WTC11 (cell line): ENCODE results near the gene IGSF9. TPM values are rescaled to one million over a fixed set of nuclear protein-coding genes. Genes with fewer than 3 reads are reported as not detected.
"Not testable (repeated sequence)": the region's sequence is repeated elsewhere in the genome, so short reads cannot be mapped to it uniquely, and the experiment has no call there.

ENCODE experiments used
- ATAC-seq: fragments of 200-7000 bp; cut with Tn5 transposase; 2 replicates; pipeline ENCODE4 v1.10.0; 2021; ENCODE audit warnings: mild to moderate bottlenecking, moderate library complexity
- CTCF ChIA-PET: fragments of 300-600 bp; sonication (Branson Sonifier 250); formaldehyde crosslinking; loops from one replicate; lab custom pipeline; 2021; ENCODE audit warnings: antibody characterized with exemption; lab: Charles Lee
- POLR2A ChIA-PET: fragments of 350-600 bp; sonication (Branson Sonifier 250); formaldehyde crosslinking; loops from one replicate; lab custom pipeline; 2021; ENCODE audit warnings: antibody characterized with exemption; lab: Charles Lee
- DNase-seq: peaks from one replicate; pipeline ENCODE4 v3.0.0; 2021; ENCODE audit warnings: low spot score
- H3K27ac Mint-ChIP-seq: 2 replicates; pipeline ENCODE4 v1.8.0; 2021; ENCODE audit warnings: mixed read lengths
- H3K27me3 Mint-ChIP-seq: 2 replicates; pipeline ENCODE4 v1.8.0; 2021; ENCODE audit warnings: low read depth, mild to moderate bottlenecking, moderate library complexity, mixed read lengths
- H3K36me3 Mint-ChIP-seq: 2 replicates; pipeline ENCODE4 v1.8.0; 2021; ENCODE audit warnings: mixed read lengths
- H3K4me1 Mint-ChIP-seq: 2 replicates; pipeline ENCODE4 v1.8.0; 2022; ENCODE audit warnings: mixed read lengths
- H3K4me3 Mint-ChIP-seq: 2 replicates; pipeline ENCODE4 v1.8.0; 2021; ENCODE audit warnings: mild to moderate bottlenecking, moderate library complexity, mixed read lengths
- H3K9me3 Mint-ChIP-seq: 2 replicates; pipeline ENCODE4 v1.8.0; 2021; ENCODE audit warnings: mixed read lengths
- ATF1 ChIP-seq: sonication (generic); formaldehyde crosslinking; IDR thresholded peaks from 2 replicates; pipeline ENCODE4 v1.8.1; 2023; ENCODE audit warnings: mild to moderate bottlenecking, moderate library complexity, missing genetic modification reagents
- CREB1 ChIP-seq: sonication (generic); formaldehyde crosslinking; IDR thresholded peaks from 2 replicates; pipeline ENCODE4 v1.8.0; 2023; ENCODE audit warnings: mild to moderate bottlenecking, missing genetic modification reagents
- ELF4 ChIP-seq: sonication (generic); formaldehyde crosslinking; IDR thresholded peaks from 2 replicates; pipeline ENCODE4 v1.8.1; 2022; ENCODE audit warnings: low read depth, mild to moderate bottlenecking, moderate library complexity, missing genetic modification reagents
- EMX1 ChIP-seq: fragments of 250-450 bp; sonication (Bioruptor Pico); IDR thresholded peaks from 2 replicates; pipeline ENCODE4 v1.8.0; 2021; ENCODE audit warnings: mild to moderate bottlenecking
- ESRRA ChIP-seq: sonication (generic); formaldehyde crosslinking; IDR thresholded peaks from 2 replicates; pipeline ENCODE4 v1.8.1; 2022; ENCODE audit warnings: mild to moderate bottlenecking, missing genetic modification reagents, borderline replicate concordance
- FOXJ3 ChIP-seq: sonication (generic); formaldehyde crosslinking; IDR thresholded peaks from 2 replicates; pipeline ENCODE4 v1.9.0; 2021; ENCODE audit warnings: missing genetic modification reagents, mild to moderate bottlenecking, borderline replicate concordance
- GRHL2 ChIP-seq: fragments of 250-450 bp; sonication (Bioruptor Pico); IDR thresholded peaks from 2 replicates; pipeline ENCODE4 v1.8.0; 2022; ENCODE audit warnings: mild to moderate bottlenecking, moderate library complexity; ENCODE audit not compliant: insufficient replicate concordance, severe bottlenecking
- NFATC4 ChIP-seq: fragments of 250-450 bp; sonication (Bioruptor Pico); IDR thresholded peaks from 2 replicates; pipeline ENCODE4 v1.9.0; 2021; ENCODE audit warnings: mild to moderate bottlenecking
- NFYB ChIP-seq: sonication (generic); formaldehyde crosslinking; conservative IDR thresholded peaks from 2 replicates; pipeline ENCODE4 v1.8.0; 2022; ENCODE audit warnings: low read depth, missing genetic modification reagents
- PRRX2 ChIP-seq: fragments of 250-450 bp; sonication (Bioruptor Pico); IDR thresholded peaks from 2 replicates; pipeline ENCODE4 v1.8.0; 2021; ENCODE audit warnings: mild to moderate bottlenecking
- SMAD4 ChIP-seq: sonication (generic); formaldehyde crosslinking; IDR thresholded peaks from 2 replicates; pipeline ENCODE4 v1.8.0; 2022; ENCODE audit warnings: mild to moderate bottlenecking, missing genetic modification reagents
- TP53 ChIP-seq: sonication (generic); formaldehyde crosslinking; IDR thresholded peaks from 2 replicates; pipeline ENCODE4 v1.8.1; 2023; ENCODE audit warnings: mild to moderate bottlenecking, missing genetic modification reagents
- ZNF423 ChIP-seq: fragments of 250-450 bp; sonication (Bioruptor Pico); IDR thresholded peaks from 2 replicates; pipeline ENCODE4 v2.1.2; 2022; ENCODE audit warnings: mild to moderate bottlenecking, moderate library complexity
- ZNF671 ChIP-seq: fragments of 250-450 bp; sonication (Bioruptor Pico); IDR thresholded peaks from 2 replicates; pipeline ENCODE4 v1.8.0; 2021; ENCODE audit warnings: mild to moderate bottlenecking
- total RNA-seq: library from RNA; stranded (reverse); gene quantifications from 3 replicates; pipeline ENCODE4 v1.2.3, GENCODE V29; 2021
- TF ChIP-seq, protein P1 (sequence below): fragments of 250-450 bp; sonication (Bioruptor Pico); IDR thresholded peaks from 2 replicates; pipeline ENCODE4 v1.8.0; 2021; ENCODE audit warnings: mild to moderate bottlenecking
- TF ChIP-seq, protein P2 (sequence below): fragments of 250-450 bp; sonication (Bioruptor Pico); IDR thresholded peaks from 2 replicates; pipeline ENCODE4 v1.9.0; 2021; ENCODE audit warnings: mild to moderate bottlenecking
- TF ChIP-seq, protein P3 (sequence below): fragments of 250-450 bp; sonication (Bioruptor Pico); IDR thresholded peaks from 2 replicates; pipeline ENCODE4 v2.1.2; 2022; ENCODE audit warnings: mild to moderate bottlenecking, moderate library complexity
- TF ChIP-seq, protein P4 (sequence below): sonication (generic); formaldehyde crosslinking; IDR thresholded peaks from 2 replicates; pipeline ENCODE4 v1.8.1; 2023; ENCODE audit warnings: mild to moderate bottlenecking, moderate library complexity, missing genetic modification reagents
- TF ChIP-seq, protein P5 (sequence below): sonication (generic); formaldehyde crosslinking; IDR thresholded peaks from 2 replicates; pipeline ENCODE4 v1.8.0; 2023; ENCODE audit warnings: mild to moderate bottlenecking, missing genetic modification reagents
- TF ChIP-seq, protein P6 (sequence below): sonication (generic); formaldehyde crosslinking; IDR thresholded peaks from 2 replicates; pipeline ENCODE4 v1.8.1; 2023; ENCODE audit warnings: mild to moderate bottlenecking, missing genetic modification reagents

Gene IGSF9
- total RNA-seq, 1 experiment from 2014 or later: 16.4 TPM

DNA sequence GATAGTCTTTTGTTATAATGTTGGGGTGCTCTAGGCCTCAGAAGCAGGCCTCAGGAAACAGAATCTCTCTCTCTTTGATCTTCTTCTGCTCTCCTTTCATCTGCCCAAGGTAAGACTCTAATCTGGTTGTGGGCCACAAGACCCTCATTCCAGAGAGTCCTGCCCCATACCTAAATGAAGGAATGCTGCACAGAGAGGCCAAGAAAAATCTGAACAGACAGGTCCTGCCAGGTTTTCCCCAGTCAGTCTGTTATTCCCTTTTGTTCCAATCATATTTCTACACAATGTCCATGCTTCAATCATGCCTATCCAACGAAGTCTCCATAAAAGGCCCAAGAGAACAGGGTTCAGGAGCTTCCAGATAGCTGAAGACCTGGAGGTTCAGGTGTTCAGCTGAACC lies 38.5 kb downstream of the IGSF9 start:
- peaks cover 5% of the 10 kb centered on the region; the same call in 1 of the 2 replicates for H3K36me3 Mint-ChIP-seq
- H3K4me3 Mint-ChIP-seq: no peak overlapping the region
- DNase-seq: no peak
- ChIA-PET CTCF (interaction anchor here (1.0 to 4.1 kb wide), 3 partner anchors 16 to 100 kb away, joined by 3 to 18 read pairs (median 9); no protein-coding TSS in a partner anchor), POLR2A (no interaction called here)
- no peak overlapping the region for H3K27ac Mint-ChIP-seq
- peaks cover 8% of the 10 kb centered on the region; the same call in 1 of the 2 replicates for H3K27me3 Mint-ChIP-seq
- peaks cover 27% of the 10 kb centered on the region for H3K4me1 Mint-ChIP-seq
- TF ChIP-seq, protein P1, sequence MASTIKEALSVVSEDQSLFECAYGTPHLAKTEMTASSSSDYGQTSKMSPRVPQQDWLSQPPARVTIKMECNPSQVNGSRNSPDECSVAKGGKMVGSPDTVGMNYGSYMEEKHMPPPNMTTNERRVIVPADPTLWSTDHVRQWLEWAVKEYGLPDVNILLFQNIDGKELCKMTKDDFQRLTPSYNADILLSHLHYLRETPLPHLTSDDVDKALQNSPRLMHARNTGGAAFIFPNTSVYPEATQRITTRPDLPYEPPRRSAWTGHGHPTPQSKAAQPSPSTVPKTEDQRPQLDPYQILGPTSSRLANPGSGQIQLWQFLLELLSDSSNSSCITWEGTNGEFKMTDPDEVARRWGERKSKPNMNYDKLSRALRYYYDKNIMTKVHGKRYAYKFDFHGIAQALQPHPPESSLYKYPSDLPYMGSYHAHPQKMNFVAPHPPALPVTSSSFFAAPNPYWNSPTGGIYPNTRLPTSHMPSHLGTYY (CRISPR knock-in tag): no peak
- no peak for TF ChIP-seq EMX1 (CRISPR knock-in tag)
- TF ChIP-seq, protein P2, sequence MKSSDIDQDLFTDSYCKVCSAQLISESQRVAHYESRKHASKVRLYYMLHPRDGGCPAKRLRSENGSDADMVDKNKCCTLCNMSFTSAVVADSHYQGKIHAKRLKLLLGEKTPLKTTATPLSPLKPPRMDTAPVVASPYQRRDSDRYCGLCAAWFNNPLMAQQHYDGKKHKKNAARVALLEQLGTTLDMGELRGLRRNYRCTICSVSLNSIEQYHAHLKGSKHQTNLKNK: no peak
- TF ChIP-seq PRRX2 (CRISPR knock-in tag): no peak
- no peak for TF ChIP-seq ELF4 (CRISPR knock-in tag)
- TF ChIP-seq, protein P3, sequence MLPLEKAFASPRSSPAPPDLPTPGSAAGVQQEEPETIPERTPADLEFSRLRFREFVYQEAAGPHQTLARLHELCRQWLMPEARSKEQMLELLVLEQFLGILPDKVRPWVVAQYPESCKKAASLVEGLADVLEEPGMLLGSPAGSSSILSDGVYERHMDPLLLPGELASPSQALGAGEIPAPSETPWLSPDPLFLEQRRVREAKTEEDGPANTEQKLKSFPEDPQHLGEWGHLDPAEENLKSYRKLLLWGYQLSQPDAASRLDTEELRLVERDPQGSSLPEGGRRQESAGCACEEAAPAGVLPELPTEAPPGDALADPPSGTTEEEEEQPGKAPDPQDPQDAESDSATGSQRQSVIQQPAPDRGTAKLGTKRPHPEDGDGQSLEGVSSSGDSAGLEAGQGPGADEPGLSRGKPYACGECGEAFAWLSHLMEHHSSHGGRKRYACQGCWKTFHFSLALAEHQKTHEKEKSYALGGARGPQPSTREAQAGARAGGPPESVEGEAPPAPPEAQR (CRISPR knock-in tag): no peak
- no peak for TF ChIP-seq ZNF423 (CRISPR knock-in tag)
- TF ChIP-seq NFATC4 (CRISPR knock-in tag): no peak
- TF ChIP-seq TP53 (CRISPR knock-in tag): no peak
- TF ChIP-seq CREB1: no peak
- TF ChIP-seq GRHL2 (CRISPR knock-in tag): no peak
- peaks cover 12% of the 10 kb centered on the region for H3K9me3 Mint-ChIP-seq
- ATAC-seq: no peak

DNA sequence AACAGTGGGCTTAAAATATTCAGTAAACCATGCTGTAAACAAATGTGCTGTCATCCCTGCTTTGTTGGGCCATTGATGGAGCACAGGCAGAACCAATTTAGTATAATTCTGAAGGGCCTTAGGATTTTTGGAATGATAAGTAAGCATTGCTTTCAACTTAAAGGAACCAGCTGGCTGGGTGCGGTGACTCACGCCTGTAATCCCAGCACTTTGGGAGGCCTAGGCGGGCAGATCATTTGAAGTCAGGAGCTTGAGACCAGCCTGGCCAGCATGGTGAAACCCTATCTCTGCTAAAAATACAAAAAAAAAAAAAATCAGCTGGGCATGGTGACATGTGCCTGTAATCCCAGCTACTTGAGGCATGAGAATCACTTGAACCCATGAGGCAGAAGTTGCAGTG lies 41.4 kb downstream of the IGSF9 start:
- H3K27ac Mint-ChIP-seq, H3K4me3 Mint-ChIP-seq, H3K36me3 Mint-ChIP-seq, DNase-seq, POLR2A ChIA-PET, ATAC-seq: not testable (repeated sequence)
- CTCF ChIA-PET: interaction anchor here (4.1 kb wide), 1 partner anchor 103 kb away, joined by 18 read pairs; no protein-coding TSS in a partner anchor
- Mint-ChIP-seq H3K27me3 (peaks cover 31% of the 10 kb centered on the region), H3K4me1 (peaks cover 17% of the 10 kb centered on the region), H3K9me3 (peaks cover 12% of the 10 kb centered on the region)

DNA sequence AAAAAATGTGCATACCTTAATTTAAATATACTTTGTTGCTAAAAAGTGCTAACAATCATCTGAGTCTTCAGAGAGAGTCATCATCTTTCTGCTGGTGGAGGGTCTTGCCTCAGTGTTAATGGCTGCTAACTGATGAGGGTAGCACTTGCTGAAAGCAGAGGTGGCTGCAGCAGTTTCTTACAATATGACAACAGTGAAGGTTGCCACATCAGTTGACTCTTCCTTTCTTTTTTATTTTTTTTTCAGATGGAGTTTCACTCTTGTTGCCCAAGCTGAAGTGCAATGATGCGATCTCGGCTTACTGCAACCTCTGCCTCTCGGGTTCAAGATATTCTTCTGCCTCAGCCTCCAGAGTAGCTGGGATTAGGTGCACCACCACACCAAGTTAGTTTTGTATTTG lies 42.9 kb downstream of the IGSF9 start:
- CTCF ChIA-PET: interaction anchor here (0.6 to 4.1 kb wide), 2 partner anchors 104 to 1343 kb away, joined by 3 to 18 read pairs; no protein-coding TSS in a partner anchor
- peaks cover 5% of the 10 kb centered on the region; the same call in 1 of the 2 replicates for H3K36me3 Mint-ChIP-seq
- TF ChIP-seq ESRRA (CRISPR knock-in tag) (no peak), ZNF671 (no peak), NFYB (CRISPR knock-in tag) (no peak), FOXJ3 (CRISPR knock-in tag) (no peak), ELF4 (CRISPR knock-in tag) (no peak), ATF1 (CRISPR knock-in tag) (no peak), SMAD4 (CRISPR knock-in tag) (no peak)
- TF ChIP-seq, protein P4, sequence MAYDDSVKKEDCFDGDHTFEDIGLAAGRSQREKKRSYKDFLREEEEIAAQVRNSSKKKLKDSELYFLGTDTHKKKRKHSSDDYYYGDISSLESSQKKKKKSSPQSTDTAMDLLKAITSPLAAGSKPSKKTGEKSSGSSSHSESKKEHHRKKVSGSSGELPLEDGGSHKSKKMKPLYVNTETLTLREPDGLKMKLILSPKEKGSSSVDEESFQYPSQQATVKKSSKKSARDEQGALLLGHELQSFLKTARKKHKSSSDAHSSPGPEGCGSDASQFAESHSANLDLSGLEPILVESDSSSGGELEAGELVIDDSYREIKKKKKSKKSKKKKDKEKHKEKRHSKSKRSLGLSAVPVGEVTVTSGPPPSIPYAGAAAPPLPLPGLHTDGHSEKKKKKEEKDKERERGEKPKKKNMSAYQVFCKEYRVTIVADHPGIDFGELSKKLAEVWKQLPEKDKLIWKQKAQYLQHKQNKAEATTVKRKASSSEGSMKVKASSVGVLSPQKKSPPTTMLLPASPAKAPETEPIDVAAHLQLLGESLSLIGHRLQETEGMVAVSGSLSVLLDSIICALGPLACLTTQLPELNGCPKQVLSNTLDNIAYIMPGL (CRISPR knock-in tag): no peak
- TF ChIP-seq, protein P5, sequence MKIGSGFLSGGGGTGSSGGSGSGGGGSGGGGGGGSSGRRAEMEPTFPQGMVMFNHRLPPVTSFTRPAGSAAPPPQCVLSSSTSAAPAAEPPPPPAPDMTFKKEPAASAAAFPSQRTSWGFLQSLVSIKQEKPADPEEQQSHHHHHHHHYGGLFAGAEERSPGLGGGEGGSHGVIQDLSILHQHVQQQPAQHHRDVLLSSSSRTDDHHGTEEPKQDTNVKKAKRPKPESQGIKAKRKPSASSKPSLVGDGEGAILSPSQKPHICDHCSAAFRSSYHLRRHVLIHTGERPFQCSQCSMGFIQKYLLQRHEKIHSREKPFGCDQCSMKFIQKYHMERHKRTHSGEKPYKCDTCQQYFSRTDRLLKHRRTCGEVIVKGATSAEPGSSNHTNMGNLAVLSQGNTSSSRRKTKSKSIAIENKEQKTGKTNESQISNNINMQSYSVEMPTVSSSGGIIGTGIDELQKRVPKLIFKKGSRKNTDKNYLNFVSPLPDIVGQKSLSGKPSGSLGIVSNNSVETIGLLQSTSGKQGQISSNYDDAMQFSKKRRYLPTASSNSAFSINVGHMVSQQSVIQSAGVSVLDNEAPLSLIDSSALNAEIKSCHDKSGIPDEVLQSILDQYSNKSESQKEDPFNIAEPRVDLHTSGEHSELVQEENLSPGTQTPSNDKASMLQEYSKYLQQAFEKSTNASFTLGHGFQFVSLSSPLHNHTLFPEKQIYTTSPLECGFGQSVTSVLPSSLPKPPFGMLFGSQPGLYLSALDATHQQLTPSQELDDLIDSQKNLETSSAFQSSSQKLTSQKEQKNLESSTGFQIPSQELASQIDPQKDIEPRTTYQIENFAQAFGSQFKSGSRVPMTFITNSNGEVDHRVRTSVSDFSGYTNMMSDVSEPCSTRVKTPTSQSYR (CRISPR knock-in tag): no peak
- TF ChIP-seq, protein P6, sequence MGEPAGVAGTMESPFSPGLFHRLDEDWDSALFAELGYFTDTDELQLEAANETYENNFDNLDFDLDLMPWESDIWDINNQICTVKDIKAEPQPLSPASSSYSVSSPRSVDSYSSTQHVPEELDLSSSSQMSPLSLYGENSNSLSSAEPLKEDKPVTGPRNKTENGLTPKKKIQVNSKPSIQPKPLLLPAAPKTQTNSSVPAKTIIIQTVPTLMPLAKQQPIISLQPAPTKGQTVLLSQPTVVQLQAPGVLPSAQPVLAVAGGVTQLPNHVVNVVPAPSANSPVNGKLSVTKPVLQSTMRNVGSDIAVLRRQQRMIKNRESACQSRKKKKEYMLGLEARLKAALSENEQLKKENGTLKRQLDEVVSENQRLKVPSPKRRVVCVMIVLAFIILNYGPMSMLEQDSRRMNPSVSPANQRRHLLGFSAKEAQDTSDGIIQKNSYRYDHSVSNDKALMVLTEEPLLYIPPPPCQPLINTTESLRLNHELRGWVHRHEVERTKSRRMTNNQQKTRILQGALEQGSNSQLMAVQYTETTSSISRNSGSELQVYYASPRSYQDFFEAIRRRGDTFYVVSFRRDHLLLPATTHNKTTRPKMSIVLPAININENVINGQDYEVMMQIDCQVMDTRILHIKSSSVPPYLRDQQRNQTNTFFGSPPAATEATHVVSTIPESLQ (CRISPR knock-in tag): no peak
- POLR2A ChIA-PET: interaction anchor here (0.6 kb wide), 1 partner anchor 46 kb away, joined by 3 read pairs; no protein-coding TSS in a partner anchor
- no peak overlapping the region for H3K27ac Mint-ChIP-seq
- DNase-seq (no peak), ATAC-seq (no peak)
- H3K27me3 Mint-ChIP-seq: peaks cover 31% of the 10 kb centered on the region
- no peak overlapping the region for H3K4me3 Mint-ChIP-seq
- peaks cover 15% of the 10 kb centered on the region for H3K4me1 Mint-ChIP-seq
- peaks cover 12% of the 10 kb centered on the region for H3K9me3 Mint-ChIP-seq
